Measurements from ENCODE around the gene CDC42BPA. TPM values are rescaled to one million over a fixed set of nuclear protein-coding genes. Genes with fewer than 3 reads are reported as not detected.

The CDC42BPA gene
- polyA plus RNA-seq, 4 donors, result 10.8 to 19.9 (median 13.8) TPM

DNA sequence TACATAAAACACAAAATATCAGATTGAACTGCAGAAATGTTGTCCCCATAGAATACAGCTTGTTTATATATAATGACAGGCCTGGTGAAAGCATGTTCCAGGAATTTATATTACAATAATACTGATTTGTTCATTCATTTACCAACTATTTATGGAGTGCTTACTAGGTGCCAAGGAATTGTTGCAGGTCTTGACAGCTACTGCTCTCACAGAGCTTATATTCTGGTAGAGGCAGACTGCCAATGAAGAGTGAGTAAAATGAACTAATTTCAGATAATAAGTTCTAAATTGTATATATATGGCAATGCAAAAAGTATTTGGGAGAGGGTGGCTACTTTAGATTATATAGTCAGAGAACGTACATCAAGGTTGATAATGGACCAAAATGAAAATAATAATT lies 226.2 kb downstream of the CDC42BPA start:
- H3K4me1 ChIP-seq (ENCODE audit: control insufficient read depth in 3 of 3, insufficient read depth in 2 of 3, low read depth in 1 of 3, low read length in 2 of 3), result peaks cover 4 to 16% (median 6%) of the 10 kb centered on the region in 3 donors
- H3K4me3 ChIP-seq (ENCODE audit: low read depth in 1 of 3, low read length in 3 of 3), result no peak overlapping the region
- 91 to 95% (median 93%) methylated on average over 1 of the region's 1 CpG for WGBS, 3 donors
- H3K27ac ChIP-seq (ENCODE audit: low read depth in 1 of 3, low read length in 2 of 3), result no peak overlapping the region
- DNase-seq (no peak), FAIRE-seq (no peak)
- no peaks in the 10 kb centered on the region for H3K27me3 ChIP-seq (ENCODE audit: control insufficient read depth in 3 of 3, insufficient read depth in 3 of 3, low read length in 3 of 3)
- no peaks in the 10 kb centered on the region for H3K9me3 ChIP-seq (ENCODE audit: control insufficient read depth in 2 of 2, insufficient read depth in 1 of 2, low read depth in 1 of 2, low read length in 1 of 2)
- peaks cover 0 to 11% (median 0%) of the 10 kb centered on the region in 3 donors for H3K36me3 ChIP-seq (ENCODE audit: control insufficient read depth in 3 of 3, insufficient read depth in 2 of 3, low read depth in 1 of 3, low read length in 3 of 3)

GRCh38 chr1:227086636-227087035 lies 231.7 kb downstream of the CDC42BPA start:
- Histone ChIP-seq H3K36me3 (ENCODE audit: control insufficient read depth in 3 of 3, insufficient read depth in 2 of 3, low read depth in 1 of 3, low read length in 3 of 3) (peaks cover 0 to 15% (median 1%) of the 10 kb centered on the region in 3 donors), H3K9me3 (ENCODE audit: control insufficient read depth in 2 of 2, insufficient read depth in 1 of 2, low read depth in 1 of 2, low read length in 1 of 2) (peaks cover 0 to 6% of the 10 kb centered on the region in 2 donors), H3K27me3 (ENCODE audit: control insufficient read depth in 3 of 3, insufficient read depth in 3 of 3, low read length in 3 of 3) (no peaks in the 10 kb centered on the region), H3K27ac (ENCODE audit: low read depth in 1 of 3, low read length in 2 of 3) (no peak overlapping the region), H3K4me3 (ENCODE audit: low read depth in 1 of 3, low read length in 3 of 3) (no peak overlapping the region), H3K4me1 (ENCODE audit: control insufficient read depth in 3 of 3, insufficient read depth in 2 of 3, low read depth in 1 of 3, low read length in 2 of 3) (no peaks in the 10 kb centered on the region)
- no peak for FAIRE-seq
- DNase-seq, result no peak
- WGBS, 3 donors, result 82 to 89% (median 88%) methylated on average over 2 of the region's 2 CpGs

DNA sequence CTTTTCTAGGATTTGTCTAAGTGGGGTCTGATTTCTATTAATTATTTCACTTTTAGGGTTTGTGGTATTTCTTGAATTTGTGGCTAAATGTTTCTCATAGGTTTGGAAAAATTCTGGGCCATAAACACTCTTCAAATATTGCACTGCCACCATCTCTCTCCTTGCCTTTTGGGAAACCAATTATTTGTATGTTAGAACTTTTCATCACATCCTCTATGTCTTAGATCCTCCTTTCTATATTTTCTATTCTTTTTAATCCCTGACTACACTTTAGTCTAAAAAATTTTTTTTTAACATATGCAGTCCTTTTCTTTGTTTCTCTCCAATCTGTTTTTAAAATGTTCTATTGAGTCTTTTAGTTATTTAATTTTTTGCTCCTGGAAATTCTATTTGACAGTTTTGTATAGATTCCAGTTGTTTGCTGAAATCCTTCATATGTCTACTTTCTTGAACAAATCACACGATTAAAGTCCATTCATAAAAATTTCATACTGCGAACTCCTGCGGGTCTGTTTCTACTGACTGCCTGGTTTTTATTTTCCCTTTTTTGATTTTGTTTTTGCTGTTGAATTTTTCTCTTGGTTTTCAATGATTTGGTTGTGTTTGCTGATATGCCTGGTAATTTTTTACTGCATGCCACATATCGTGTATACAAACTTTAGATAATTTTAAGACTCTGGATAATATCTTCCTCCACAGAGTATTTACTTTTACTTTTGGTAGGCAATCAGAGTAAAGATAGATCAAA lies 235.1 kb downstream of the CDC42BPA start:
- WGBS, 3 donors, result 87 to 98% (median 97%) methylated on average over 4 of the region's 4 CpGs
- DNase-seq (no peak), FAIRE-seq (no peak)
- no peaks in the 10 kb centered on the region for H3K27me3 ChIP-seq (ENCODE audit: control insufficient read depth in 3 of 3, insufficient read depth in 3 of 3, low read length in 3 of 3)
- no peak overlapping the region for H3K27ac ChIP-seq (ENCODE audit: low read depth in 1 of 3, low read length in 2 of 3)
- peaks cover 0 to 3% (median 3%) of the 10 kb centered on the region in 3 donors for H3K36me3 ChIP-seq (ENCODE audit: control insufficient read depth in 3 of 3, insufficient read depth in 2 of 3, low read depth in 1 of 3, low read length in 3 of 3)
- no peaks in the 10 kb centered on the region for H3K4me1 ChIP-seq (ENCODE audit: control insufficient read depth in 3 of 3, insufficient read depth in 2 of 3, low read depth in 1 of 3, low read length in 2 of 3)
- peaks cover 0 to 6% of the 10 kb centered on the region in 2 donors for H3K9me3 ChIP-seq (ENCODE audit: control insufficient read depth in 2 of 2, insufficient read depth in 1 of 2, low read depth in 1 of 2, low read length in 1 of 2)
- no peak overlapping the region for H3K4me3 ChIP-seq (ENCODE audit: low read depth in 1 of 3, low read length in 3 of 3)

DNA sequence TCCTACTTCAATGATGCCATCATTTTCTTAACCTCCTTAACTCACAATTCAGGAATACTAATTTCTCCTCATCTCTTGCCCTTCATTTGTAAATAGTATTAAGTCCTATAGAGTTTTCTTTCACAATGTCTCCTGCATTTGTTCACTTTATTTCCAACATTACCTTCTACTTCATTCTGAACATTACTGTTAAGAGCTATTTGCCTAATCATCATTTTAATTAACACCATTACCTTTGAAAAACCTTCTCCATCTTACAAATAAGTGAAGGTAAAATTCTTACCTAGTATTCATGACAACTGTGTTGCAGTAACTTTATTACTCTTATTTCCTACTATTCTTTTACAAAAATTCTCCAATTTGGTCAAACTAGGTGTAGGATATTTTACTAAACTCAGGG lies 240.5 kb downstream of the CDC42BPA start:
- no peaks in the 10 kb centered on the region for H3K4me1 ChIP-seq (ENCODE audit: control insufficient read depth in 3 of 3, insufficient read depth in 2 of 3, low read depth in 1 of 3, low read length in 2 of 3)
- H3K27me3 ChIP-seq (ENCODE audit: control insufficient read depth in 3 of 3, insufficient read depth in 3 of 3, low read length in 3 of 3), result no peaks in the 10 kb centered on the region
- no peaks in the 10 kb centered on the region for H3K9me3 ChIP-seq (ENCODE audit: control insufficient read depth in 2 of 2, insufficient read depth in 1 of 2, low read depth in 1 of 2, low read length in 1 of 2)
- H3K27ac ChIP-seq (ENCODE audit: low read depth in 1 of 3, low read length in 2 of 3), result no peak overlapping the region
- no peak for FAIRE-seq
- DNase-seq, result no peak
- H3K4me3 ChIP-seq (ENCODE audit: low read depth in 1 of 3, low read length in 3 of 3), result no peak overlapping the region
- H3K36me3 ChIP-seq (ENCODE audit: control insufficient read depth in 3 of 3, insufficient read depth in 2 of 3, low read depth in 1 of 3, low read length in 3 of 3), result peaks cover 0 to 3% (median 3%) of the 10 kb centered on the region in 3 donors

DNA sequence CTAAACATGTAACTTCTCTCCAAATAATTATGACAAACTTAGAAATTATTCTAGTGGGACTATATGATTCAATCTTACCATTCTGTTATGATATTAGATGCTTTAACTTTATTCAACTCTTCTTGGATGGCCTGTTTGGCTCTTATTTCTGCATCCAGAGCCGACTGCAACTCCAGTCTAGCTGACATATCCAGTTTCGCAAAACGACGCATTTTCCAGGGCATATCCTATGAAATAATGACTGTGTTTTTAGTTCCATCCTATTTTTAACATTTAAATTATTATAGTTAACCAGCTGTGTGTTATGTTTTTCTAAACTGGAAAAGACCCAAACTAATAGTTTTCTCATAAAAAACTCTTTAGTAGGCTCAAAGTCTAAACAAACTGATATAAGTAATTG lies 244.5 kb downstream of the CDC42BPA start:
- H3K4me1 ChIP-seq (ENCODE audit: control insufficient read depth in 3 of 3, insufficient read depth in 2 of 3, low read depth in 1 of 3, low read length in 2 of 3), result no peaks in the 10 kb centered on the region
- H3K4me3 ChIP-seq (ENCODE audit: low read depth in 1 of 3, low read length in 3 of 3), result no peak overlapping the region
- DNase-seq (no peak), FAIRE-seq (no peak)
- 75 to 99% (median 90%) methylated on average over 4 of the region's 4 CpGs for WGBS, 3 donors
- H3K27ac ChIP-seq (ENCODE audit: low read depth in 1 of 3, low read length in 2 of 3), result no peak overlapping the region
- H3K36me3 ChIP-seq (ENCODE audit: control insufficient read depth in 3 of 3, insufficient read depth in 2 of 3, low read depth in 1 of 3, low read length in 3 of 3), result peaks cover 0 to 2% (median 0%) of the 10 kb centered on the region in 3 donors
- H3K9me3 ChIP-seq (ENCODE audit: control insufficient read depth in 2 of 2, insufficient read depth in 1 of 2, low read depth in 1 of 2, low read length in 1 of 2), result no peaks in the 10 kb centered on the region
- no peaks in the 10 kb centered on the region for H3K27me3 ChIP-seq (ENCODE audit: control insufficient read depth in 3 of 3, insufficient read depth in 3 of 3, low read length in 3 of 3)

DNA sequence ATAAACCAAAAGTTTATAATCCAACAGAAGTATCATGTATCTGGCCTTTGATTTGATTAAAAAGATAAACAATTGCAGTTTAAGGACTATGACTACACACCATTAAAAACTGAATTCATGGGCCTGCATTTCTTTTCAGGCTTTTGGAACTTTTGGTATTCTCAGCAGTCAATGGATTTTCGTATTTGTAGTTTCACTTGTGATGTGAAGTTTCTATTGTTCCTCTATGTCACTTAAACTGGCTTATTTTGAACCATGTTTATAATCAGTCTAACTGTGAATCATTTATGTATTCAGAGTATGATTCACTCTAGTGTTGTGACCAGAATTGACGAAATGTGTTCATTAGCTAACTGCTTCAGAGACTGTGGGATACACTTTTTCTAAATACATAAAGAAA lies 245.3 kb downstream of the CDC42BPA start:
- Histone ChIP-seq H3K9me3 (ENCODE audit: control insufficient read depth in 2 of 2, insufficient read depth in 1 of 2, low read depth in 1 of 2, low read length in 1 of 2) (no peaks in the 10 kb centered on the region), H3K27ac (ENCODE audit: low read depth in 1 of 3, low read length in 2 of 3) (no peak overlapping the region), H3K36me3 (ENCODE audit: control insufficient read depth in 3 of 3, insufficient read depth in 2 of 3, low read depth in 1 of 3, low read length in 3 of 3) (peaks cover 0 to 2% (median 0%) of the 10 kb centered on the region in 3 donors), H3K27me3 (ENCODE audit: control insufficient read depth in 3 of 3, insufficient read depth in 3 of 3, low read length in 3 of 3) (no peaks in the 10 kb centered on the region), H3K4me3 (ENCODE audit: low read depth in 1 of 3, low read length in 3 of 3) (no peak overlapping the region), H3K4me1 (ENCODE audit: control insufficient read depth in 3 of 3, insufficient read depth in 2 of 3, low read depth in 1 of 3, low read length in 2 of 3) (no peaks in the 10 kb centered on the region)
- DNase-seq (no peak), FAIRE-seq (no peak)
- 62 to 79% (median 63%) methylated on average over 2 of the region's 2 CpGs for WGBS, 3 donors

DNA sequence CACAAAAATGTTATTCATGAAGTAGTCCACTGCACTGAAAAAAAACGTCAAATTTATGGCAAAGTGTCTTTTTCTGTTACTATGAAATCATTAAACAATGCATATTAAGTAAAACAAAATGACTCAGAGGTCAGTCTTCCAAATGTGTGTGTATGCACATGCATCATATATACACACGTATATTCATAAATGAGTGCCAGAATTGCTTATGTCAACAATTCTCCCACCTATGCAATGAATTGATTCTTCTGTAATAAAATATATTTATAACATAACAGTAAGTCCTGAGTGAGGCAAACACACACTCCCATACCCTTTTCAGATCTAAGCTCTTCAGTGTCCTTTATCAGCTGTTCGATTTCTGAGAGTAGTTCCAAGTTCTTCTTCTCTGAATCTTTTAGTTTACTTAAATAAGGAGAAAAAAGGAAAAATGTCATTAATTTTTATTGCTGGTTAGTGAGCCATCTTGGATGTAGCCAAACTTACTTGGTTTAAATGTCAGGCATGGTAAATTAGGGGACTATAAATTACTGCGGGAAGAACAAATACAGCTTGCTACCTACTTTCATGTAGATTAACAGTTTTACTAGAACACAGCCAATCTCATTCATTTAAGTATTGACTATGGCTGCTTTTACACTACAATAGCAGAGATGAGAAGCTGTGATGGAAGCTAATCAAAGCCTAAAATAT lies 246.3 kb downstream of the CDC42BPA start:
- H3K36me3 ChIP-seq (ENCODE audit: control insufficient read depth in 3 of 3, insufficient read depth in 2 of 3, low read depth in 1 of 3, low read length in 3 of 3), result peaks cover 0 to 3% (median 2%) of the 10 kb centered on the region in 3 donors
- no peak overlapping the region for H3K4me3 ChIP-seq (ENCODE audit: low read depth in 1 of 3, low read length in 3 of 3)
- H3K27ac ChIP-seq (ENCODE audit: low read depth in 1 of 3, low read length in 2 of 3), result no peak overlapping the region
- FAIRE-seq, result no peak
- no peaks in the 10 kb centered on the region for H3K4me1 ChIP-seq (ENCODE audit: control insufficient read depth in 3 of 3, insufficient read depth in 2 of 3, low read depth in 1 of 3, low read length in 2 of 3)
- H3K9me3 ChIP-seq (ENCODE audit: control insufficient read depth in 2 of 2, insufficient read depth in 1 of 2, low read depth in 1 of 2, low read length in 1 of 2), result no peaks in the 10 kb centered on the region
- 73 to 85% (median 81%) methylated on average over 4 of the region's 4 CpGs for WGBS, 3 donors
- no peaks in the 10 kb centered on the region for H3K27me3 ChIP-seq (ENCODE audit: control insufficient read depth in 3 of 3, insufficient read depth in 3 of 3, low read length in 3 of 3)
- no peak for DNase-seq

GRCh38 chr1:227070638-227071285 lies 247.5 kb downstream of the CDC42BPA start:
- 81 to 90% (median 87%) methylated on average over 4 of the region's 4 CpGs for WGBS, 3 donors
- no peak overlapping the region for H3K4me3 ChIP-seq (ENCODE audit: low read depth in 1 of 3, low read length in 3 of 3)
- FAIRE-seq, result no peak
- H3K27me3 ChIP-seq (ENCODE audit: control insufficient read depth in 3 of 3, insufficient read depth in 3 of 3, low read length in 3 of 3), result no peaks in the 10 kb centered on the region
- no peak overlapping the region for H3K27ac ChIP-seq (ENCODE audit: low read depth in 1 of 3, low read length in 2 of 3)
- H3K36me3 ChIP-seq (ENCODE audit: control insufficient read depth in 3 of 3, insufficient read depth in 2 of 3, low read depth in 1 of 3, low read length in 3 of 3), result peaks cover 0 to 7% (median 4%) of the 10 kb centered on the region in 3 donors
- H3K4me1 ChIP-seq (ENCODE audit: control insufficient read depth in 3 of 3, insufficient read depth in 2 of 3, low read depth in 1 of 3, low read length in 2 of 3), result no peaks in the 10 kb centered on the region
- H3K9me3 ChIP-seq (ENCODE audit: control insufficient read depth in 2 of 2, insufficient read depth in 1 of 2, low read depth in 1 of 2, low read length in 1 of 2), result no peaks in the 10 kb centered on the region
- DNase-seq, result no peak
